ENCODE measurements around the gene CLN3. TPM values are rescaled to one million over a fixed set of nuclear protein-coding genes. Genes with fewer than 3 reads are reported as not detected.

CLN3 gene
- total and polyA plus RNA-seq, 9 of the 15 experiments (the other 6 are each of a cell fraction or from before 2014, with no cell fraction given) = 2.5 to 27.1 (median 11.6) TPM

- intact Hi-C loops (cut with micrococcal nuclease) (no loop called here), in situ Hi-C loops (cut with MboI) (loop anchor here (25.0 kb wide), 2 partner anchors 179 to 954 kb away; partner anchors contain the start of gene EIF3C)
- Histone ChIP-seq H3K36me3 (ENCODE audit: control insufficient read depth, insufficient read depth, low read length) (no peaks in the 10 kb centered on the region), H3K4me3 (no peak overlapping the region), H3K4me2 (ENCODE audit: insufficient read depth, low read length) (no peak overlapping the region), H3K27ac (ENCODE audit: extremely low read depth, low read depth, low read length) (no peak overlapping the region), H3K27me3 (ENCODE audit: control insufficient read depth in 2 of 2, insufficient read depth in 2 of 2, low read length in 2 of 2) (no peaks in the 10 kb centered on the region), H3K9me1 (ENCODE audit: control insufficient read depth, insufficient read depth, low read length) (no peaks in the 10 kb centered on the region), H3K9ac (ENCODE audit: insufficient read depth in 1 of 2, low read depth in 2 of 2, low read length in 2 of 2) (no peak overlapping the region), H4K20me1 (replicated peaks; ENCODE audit: control insufficient read depth, insufficient read depth, low read length) (no peaks in the 10 kb centered on the region), H3K4me1 (replicated peaks in 1 of 2; ENCODE audit: control insufficient read depth in 2 of 2, insufficient read depth in 2 of 2, low read length in 2 of 2) (peaks cover 5 to 7% of the 10 kb centered on the region in 2 experiments; a peak in 3 of 5 replicates), H2AFZ (ENCODE audit: low read depth, low read length) (no peak overlapping the region), H3K9me3 (replicated peaks; ENCODE audit: control insufficient read depth, insufficient read depth, low read depth, low read length) (no peaks in the 10 kb centered on the region), H3K79me2 (ENCODE audit: control insufficient read depth, insufficient read depth, low read length) (no peaks in the 10 kb centered on the region)
- 49% methylated on average over 5 of the region's 5 CpGs for WGBS (ENCODE audit: insufficient coverage, low coverage, missing lambda C conversion rate)
- TF ChIP-seq TSHZ1 (CRISPR knock-in tag; IDR thresholded peaks at IDR 0.05) = no peak
- TF ChIP-seq KHSRP (IDR thresholded peaks at IDR 0.05) = no peak
- no peak for TF ChIP-seq NCOA2 (IDR thresholded peaks at IDR 0.05; ENCODE audit: partially characterized antibody in 2 of 2)
- TF ChIP-seq ARID1B (IDR thresholded peaks at IDR 0.05) = no peak
- TF ChIP-seq BDP1 (IDR thresholded peaks at IDR 0.05; ENCODE audit: insufficient read depth, insufficient read length) = no peak
- ATAC-seq (no peak), FAIRE-seq (no peak), DNase-seq (ENCODE audit: extremely low read depth in 1 of 4, low spot score in 3 of 4) (no peak)
- ChIA-PET CTCF (ENCODE audit: low intra/inter-chr PET ratio) (no interaction called here), POLR2A (interaction anchor here (0.7 to 1.1 kb wide), 2 partner anchors 17 to 1257 kb away, joined by 3 read pairs; no protein-coding TSS in a partner anchor)
- no TSS peak for BruUV-seq (replicated peaks)
Observed at GRCh38 chr16:28532940-28533647, 41.2 kb upstream of the CLN3 start.
